Mesenchymal stem cell (in vitro differentiated cells and primary cell): ENCODE results near the gene PDS5B.

Experiments used
- DNase-seq: peaks from one replicate; pipeline ENCODE4 v3.0.0-alpha.2; 2013
- H2AFZ ChIP-seq: one replicate; pipeline ENCODE4 v1.6.1; 2013; ENCODE audit warnings: low read depth, mild to moderate bottlenecking, control low read depth, inconsistent platforms, low read length, moderate library complexity
- H2AK5ac ChIP-seq: 2 replicates; pipeline ENCODE4 v1.6.1; 2013; ENCODE audit warnings: low read length, moderate library complexity, mild to moderate bottlenecking, inconsistent platforms; ENCODE audit not compliant: severe bottlenecking
- H2BK120ac ChIP-seq: one replicate; pipeline ENCODE4 v1.6.1; 2013; ENCODE audit warnings: low read depth, mild to moderate bottlenecking, inconsistent platforms, low read length, moderate library complexity
- H2BK12ac ChIP-seq, 2 experiments: one replicate each; pipeline ENCODE4 v1.6.1; 2013; ENCODE audit warnings: inconsistent platforms in 2 of 2, low read length in 2 of 2, mild to moderate bottlenecking in 2 of 2, moderate library complexity in 2 of 2, control low read depth in 1 of 2
- H2BK15ac ChIP-seq: one replicate; pipeline ENCODE4 v1.6.1; 2013; ENCODE audit warnings: mild to moderate bottlenecking, low read depth, inconsistent platforms; ENCODE audit not compliant: poor library complexity, severe bottlenecking
- H2BK5ac ChIP-seq: 2 replicates; pipeline ENCODE4 v1.6.1; 2013; ENCODE audit warnings: low read depth, mild to moderate bottlenecking, low read length, control low read depth, inconsistent platforms; ENCODE audit not compliant: poor library complexity, severe bottlenecking
- H3K14ac ChIP-seq, 2 experiments: one replicate each; pipeline ENCODE4 v1.6.1; 2013; ENCODE audit warnings: inconsistent platforms in 2 of 2, low read length in 2 of 2, control low read depth in 1 of 2, mild to moderate bottlenecking in 1 of 2, moderate library complexity in 1 of 2
- H3K18ac ChIP-seq, 2 experiments: one replicate each; pipeline ENCODE4 v1.6.1; 2013; ENCODE audit warnings: inconsistent platforms in 2 of 2, low read length in 2 of 2, control low read depth in 1 of 2, low read depth in 1 of 2, mild to moderate bottlenecking in 1 of 2
- H3K23ac ChIP-seq, 2 experiments: one replicate each; pipeline ENCODE4 v1.6.1; 2013; ENCODE audit warnings: inconsistent platforms in 2 of 2, low read length in 2 of 2, mild to moderate bottlenecking in 2 of 2, moderate library complexity in 2 of 2, control low read depth in 1 of 2
- H3K27ac ChIP-seq: 2 replicates; pipeline ENCODE4 v1.5.1; 2013; ENCODE audit warnings: mild to moderate bottlenecking, moderate library complexity, low read length, control low read depth, inconsistent platforms; ENCODE audit not compliant: poor library complexity, severe bottlenecking
- H3K27me3 ChIP-seq, 2 experiments: 2 replicates each; pipeline versions ENCODE4 v1.6.1 to v1.7.0; 2013; ENCODE audit warnings: low read length in 2 of 2, mild to moderate bottlenecking in 2 of 2, moderate library complexity in 2 of 2, control low read depth in 1 of 2, inconsistent platforms in 1 of 2; ENCODE audit not compliant: control insufficient read depth in 1 of 2, insufficient read depth in 1 of 2
- H3K36me3 ChIP-seq, 2 experiments: 2 replicates each; pipeline versions ENCODE4 v1.6.1 to v1.7.0; 2013; ENCODE audit warnings: low read length in 2 of 2, control low read depth in 1 of 2, inconsistent platforms in 1 of 2, low read depth in 1 of 2, mild to moderate bottlenecking in 1 of 2; ENCODE audit not compliant: insufficient read depth in 2 of 2, control insufficient read depth in 1 of 2
- H3K4ac ChIP-seq, 2 experiments: one replicate each; pipeline ENCODE4 v1.6.1; 2013; ENCODE audit warnings: inconsistent platforms in 2 of 2, low read length in 2 of 2, mild to moderate bottlenecking in 2 of 2, moderate library complexity in 2 of 2, control low read depth in 1 of 2, low read depth in 1 of 2
- H3K4me1 ChIP-seq: 2 replicates; pipeline ENCODE4 v1.6.1; 2013; ENCODE audit warnings: low read depth, low read length, control low read depth; ENCODE audit not compliant: control insufficient read depth, insufficient read depth
- H3K4me2 ChIP-seq: 2 replicates; pipeline ENCODE4 v1.6.1; 2013; ENCODE audit warnings: low read length, mild to moderate bottlenecking, inconsistent platforms; ENCODE audit not compliant: poor library complexity, severe bottlenecking
- H3K4me3 ChIP-seq, 2 experiments: 2 replicates each; pipeline versions ENCODE4 v1.5.1 to v1.7.0; 2013; ENCODE audit warnings: low read length in 2 of 2, mild to moderate bottlenecking in 2 of 2, control low read depth in 1 of 2, low read depth in 1 of 2; ENCODE audit not compliant: insufficient read depth in 1 of 2
- H3K79me1 ChIP-seq: replicated peaks from 2 replicates; pipeline ENCODE4 v1.6.1; 2013; ENCODE audit warnings: mild to moderate bottlenecking, control low read depth, low read length, inconsistent platforms; ENCODE audit not compliant: poor library complexity, severe bottlenecking
- H3K9ac ChIP-seq: 2 replicates; pipeline ENCODE4 v1.7.0; 2013; ENCODE audit warnings: mild to moderate bottlenecking, low read length, moderate library complexity
- H3K9me3 ChIP-seq: 2 replicates; pipeline ENCODE4 v1.7.0; 2013; ENCODE audit warnings: mild to moderate bottlenecking, low read length; ENCODE audit not compliant: control insufficient read depth
- H4K8ac ChIP-seq: one replicate; pipeline ENCODE4 v1.6.1; 2013; ENCODE audit warnings: inconsistent platforms, mild to moderate bottlenecking, low read length, moderate library complexity
- H4K91ac ChIP-seq: one replicate; pipeline ENCODE4 v1.6.1; 2013; ENCODE audit warnings: mild to moderate bottlenecking, low read length, inconsistent platforms
- WGBS: methylation state at CpG from one replicate; pipeline ENCODE4 v1.1.7; 2013; ENCODE audit warnings: mixed read lengths; 5-methylcytosine and 5-hydroxymethylcytosine counted together

Gene PDS5B

GRCh38 chr13:32761472-32761871 is 175.2 kb downstream of the PDS5B start:
- Histone ChIP-seq H3K18ac (no peak overlapping the region), H4K91ac (no peak overlapping the region), H3K9ac (no peak overlapping the region), H3K27me3 (no peaks in the 10 kb centered on the region), H2AK5ac (no peak overlapping the region), H3K79me1 (peaks cover 9% of the 10 kb centered on the region), H3K27ac (no peak overlapping the region), H3K4me3 (no peak overlapping the region), H2AFZ (no peak overlapping the region), H3K4me2 (no peak overlapping the region), H2BK15ac (no peak overlapping the region), H2BK5ac (no peak overlapping the region), H3K36me3 (peaks cover 0 to 54% of the 10 kb centered on the region in 2 experiments), H2BK12ac (no peak overlapping the region), H3K9me3 (peaks cover 4% of the 10 kb centered on the region), H2BK120ac (no peak overlapping the region), H3K23ac (no peak overlapping the region), H3K14ac (no peak overlapping the region), H3K4ac (no peak overlapping the region), H3K4me1 (no peaks in the 10 kb centered on the region), H4K8ac (no peak overlapping the region)
- no peak for DNase-seq
- WGBS, result 100% methylated on average over 1 of the region's 2 CpGs

GRCh38 chr13:32779119-32779518 is 192.9 kb downstream of the PDS5B start:
- Histone ChIP-seq H3K27me3 (no peaks in the 10 kb centered on the region), H2BK5ac (no peak overlapping the region), H2BK120ac (no peak overlapping the region), H3K4ac (no peak overlapping the region), H2BK12ac (no peak overlapping the region), H3K9ac (no peak overlapping the region), H2AFZ (no peak overlapping the region), H3K36me3 (peaks cover 2 to 22% of the 10 kb centered on the region in 2 experiments), H3K4me3 (no peak overlapping the region), H3K79me1 (peaks cover 6% of the 10 kb centered on the region), H3K4me1 (no peaks in the 10 kb centered on the region), H3K9me3 (no peaks in the 10 kb centered on the region), H3K4me2 (no peak overlapping the region), H3K27ac (no peak overlapping the region), H4K91ac (no peak overlapping the region), H2AK5ac (no peak overlapping the region), H2BK15ac (no peak overlapping the region), H3K14ac (no peak overlapping the region), H3K18ac (no peak overlapping the region), H3K23ac (no peak overlapping the region), H4K8ac (no peak overlapping the region)
- DNase-seq, result no peak

GRCh38 chr13:32781906-32782305 is 195.7 kb downstream of the PDS5B start:
- no peak overlapping the region for H3K18ac ChIP-seq
- no peak overlapping the region for H4K91ac ChIP-seq
- H3K4me3 ChIP-seq, result no peak overlapping the region
- no peak overlapping the region for H2AK5ac ChIP-seq
- H2BK5ac ChIP-seq, result no peak overlapping the region
- no peak overlapping the region for H2BK15ac ChIP-seq
- no peak overlapping the region for H3K4ac ChIP-seq
- no peak overlapping the region for H3K23ac ChIP-seq
- H2BK12ac ChIP-seq, result no peak overlapping the region
- H2BK120ac ChIP-seq, result no peak overlapping the region
- H3K4me1 ChIP-seq, result no peaks in the 10 kb centered on the region
- no peak overlapping the region for H3K27ac ChIP-seq
- H3K36me3 ChIP-seq, result peaks cover 2 to 10% of the 10 kb centered on the region in 2 experiments
- no peak for DNase-seq
- H4K8ac ChIP-seq, result no peak overlapping the region
- no peak overlapping the region for H2AFZ ChIP-seq
- no peak overlapping the region for H3K4me2 ChIP-seq
- H3K9me3 ChIP-seq, result no peaks in the 10 kb centered on the region
- 90% methylated on average over 1 of the region's 2 CpGs for WGBS
- no peaks in the 10 kb centered on the region for H3K27me3 ChIP-seq
- H3K14ac ChIP-seq, result no peak overlapping the region
- peaks cover 6% of the 10 kb centered on the region for H3K79me1 ChIP-seq
- H3K9ac ChIP-seq, result no peak overlapping the region

GRCh38 chr13:32783067-32783466 is 196.8 kb downstream of the PDS5B start:
- Histone ChIP-seq H2BK120ac (no peak overlapping the region), H3K9ac (no peak overlapping the region), H2BK12ac (no peak overlapping the region), H3K4ac (no peak overlapping the region), H2AFZ (no peak overlapping the region), H3K27me3 (no peaks in the 10 kb centered on the region), H3K36me3 (peaks cover 2 to 9% of the 10 kb centered on the region in 2 experiments), H3K27ac (no peak overlapping the region), H2BK5ac (no peak overlapping the region), H4K8ac (no peak overlapping the region), H2BK15ac (no peak overlapping the region), H3K4me1 (no peaks in the 10 kb centered on the region), H3K4me3 (no peak overlapping the region), H3K79me1 (peaks cover 6% of the 10 kb centered on the region), H3K4me2 (no peak overlapping the region), H2AK5ac (no peak overlapping the region), H3K9me3 (no peaks in the 10 kb centered on the region), H4K91ac (no peak overlapping the region), H3K14ac (no peak overlapping the region), H3K23ac (no peak overlapping the region), H3K18ac (no peak overlapping the region)
- DNase-seq, result peak; percentile 24
- 25% methylated on average over 3 of the region's 3 CpGs for WGBS
